ENCODE data around the gene CNOT6. TPM values are rescaled to one million over a fixed set of nuclear protein-coding genes. Genes with fewer than 3 reads are reported as not detected.

Gene CNOT6
- total and polyA plus RNA-seq, 8 donors = 4.7 to 38.2 (median 12.5) TPM

- no peak for TF ChIP-seq POLR2A (IDR thresholded peaks at IDR 0.05)
- no peak for TF ChIP-seq POLR2AphosphoS5 (IDR thresholded peaks at IDR 0.05)
- no peak for TF ChIP-seq EP300 (IDR thresholded peaks at IDR 0.05)
- TF ChIP-seq CTCF (IDR thresholded peaks at IDR 0.05) = no peak
- H3K36me3 ChIP-seq = peaks cover 16 to 63% (median 58%) of the 10 kb centered on the region in 4 donors
- H3K27ac ChIP-seq = no peak overlapping the region
- H3K4me1 ChIP-seq = no peaks in the 10 kb centered on the region
- H3K9me3 ChIP-seq = no peaks in the 10 kb centered on the region
- intact Hi-C loops (cut with DNase I; ENCODE audit: low total_unique reads) = no loop called here
- H3K27me3 ChIP-seq = no peaks in the 10 kb centered on the region
- 93 to 100% (median 96%) methylated on average over 1 of the region's 1 CpG for WGBS, 5 donors
- no peak for DNase-seq
- H3K4me3 ChIP-seq = no peak overlapping the region
Measured at GRCh38 chr5:180532268-180532667, 38.1 kb downstream of the CNOT6 start.

GRCh38 chr5:180533845-180534244, 39.7 kb downstream of the CNOT6 start:
- Histone ChIP-seq H3K36me3 (peaks cover 16 to 63% (median 58%) of the 10 kb centered on the region in 4 donors), H3K4me3 (no peak overlapping the region), H3K27ac (no peak overlapping the region), H3K4me1 (no peaks in the 10 kb centered on the region), H3K9me3 (no peaks in the 10 kb centered on the region), H3K27me3 (no peaks in the 10 kb centered on the region)
- intact Hi-C loops (cut with DNase I; ENCODE audit: low total_unique reads) = no loop called here
- WGBS, 5 donors = 79 to 100% (median 87%) methylated on average over 1 of the region's 1 CpG
- no peak for DNase-seq
- no peak for TF ChIP-seq CTCF (IDR thresholded peaks at IDR 0.05)
- TF ChIP-seq EP300 (IDR thresholded peaks at IDR 0.05) = no peak
- TF ChIP-seq POLR2AphosphoS5 (IDR thresholded peaks at IDR 0.05) = no peak
- TF ChIP-seq POLR2A (IDR thresholded peaks at IDR 0.05) = no peak

- TF ChIP-seq EP300 (IDR thresholded peaks at IDR 0.05) = no peak
- no peak for TF ChIP-seq POLR2A (IDR thresholded peaks at IDR 0.05)
- TF ChIP-seq POLR2AphosphoS5 (IDR thresholded peaks at IDR 0.05) = no peak
- no peak for TF ChIP-seq CTCF (IDR thresholded peaks at IDR 0.05)
- intact Hi-C loops (cut with DNase I; ENCODE audit: low total_unique reads) = no loop called here
- no peak for DNase-seq
- Histone ChIP-seq H3K9me3 (no peaks in the 10 kb centered on the region), H3K27me3 (no peaks in the 10 kb centered on the region), H3K36me3 (peaks cover 16 to 51% (median 47%) of the 10 kb centered on the region in 4 donors), H3K4me1 (no peaks in the 10 kb centered on the region), H3K4me3 (no peak overlapping the region), H3K27ac (no peak overlapping the region)
- 86 to 93% (median 87%) methylated on average over 4 of the region's 4 CpGs for WGBS, 5 donors
Measured at GRCh38 chr5:180535573-180535972, 41.4 kb downstream of the CNOT6 start.

GRCh38 chr5:180540050-180540694, 46.0 kb downstream of the CNOT6 start:
- Histone ChIP-seq H3K36me3 (peaks cover 0 to 36% (median 32%) of the 10 kb centered on the region in 4 donors), H3K4me3 (no peak overlapping the region), H3K9me3 (no peaks in the 10 kb centered on the region), H3K27me3 (no peaks in the 10 kb centered on the region), H3K4me1 (no peaks in the 10 kb centered on the region), H3K27ac (no peak overlapping the region)
- DNase-seq = no peak
- TF ChIP-seq EP300 (IDR thresholded peaks at IDR 0.05) = no peak
- no peak for TF ChIP-seq POLR2AphosphoS5 (IDR thresholded peaks at IDR 0.05)
- no peak for TF ChIP-seq CTCF (IDR thresholded peaks at IDR 0.05)
- no peak for TF ChIP-seq POLR2A (IDR thresholded peaks at IDR 0.05)
- WGBS, 5 donors = 84 to 95% (median 93%) methylated on average over 6 of the region's 6 CpGs
- intact Hi-C loops (cut with DNase I; ENCODE audit: low total_unique reads) = no loop called here

Measured in stomach (tissue), 9 donors.